MM.1S (cell line): Measurements from ENCODE around the gene CBFB.

Experiments
- DNase-seq: peaks from one replicate; pipeline ENCODE4 v3.0.0-alpha.2; 2015
- H2AFZ ChIP-seq: fragments of 300-600 bp; sonication (generic); 2 replicates; pipeline ENCODE4 v1.6.0; 2016; ENCODE audit warnings: antibody characterized with exemption, low read length
- H3F3A ChIP-seq: fragments of 300-600 bp; sonication (generic); 2 replicates; pipeline ENCODE4 v1.6.1; 2016; ENCODE audit warnings: mild to moderate bottlenecking, antibody characterized with exemption, low read length, moderate library complexity, mixed read lengths; ENCODE audit not compliant: insufficient read depth
- H3K27ac ChIP-seq: fragments of 300-600 bp; sonication (generic); 2 replicates; pipeline ENCODE4 v1.5.1; 2016; ENCODE audit warnings: mild to moderate bottlenecking, low read length
- H3K27me3 ChIP-seq: fragments of 300-600 bp; sonication (generic); replicated peaks from 2 replicates; pipeline ENCODE4 v1.6.0; 2016; ENCODE audit warnings: low read length; ENCODE audit not compliant: insufficient read depth
- H3K36me3 ChIP-seq: fragments of 300-600 bp; sonication (generic); replicated peaks from 2 replicates; pipeline ENCODE4 v1.6.1; 2016; ENCODE audit warnings: mild to moderate bottlenecking, low read length, mixed read lengths; ENCODE audit not compliant: insufficient read depth
- H3K4me1 ChIP-seq: fragments of 300-600 bp; sonication (generic); 2 replicates; pipeline ENCODE4 v1.6.1; 2016; ENCODE audit warnings: low read length, mixed read lengths
- H3K4me2 ChIP-seq: fragments of 300-600 bp; sonication (generic); 2 replicates; pipeline ENCODE4 v1.6.0; 2016; ENCODE audit warnings: low read depth, low read length
- H3K4me3 ChIP-seq: fragments of 300-600 bp; sonication (generic); 2 replicates; pipeline ENCODE4 v1.5.1; 2016; ENCODE audit warnings: low read length, mixed read lengths
- H3K79me2 ChIP-seq: fragments of 300-600 bp; sonication (generic); 2 replicates; pipeline ENCODE4 v1.6.1; 2016; ENCODE audit warnings: mixed run types, low read length, mixed read lengths
- H3K9ac ChIP-seq: fragments of 300-600 bp; sonication (generic); 2 replicates; pipeline ENCODE4 v1.6.1; 2016; ENCODE audit warnings: low read length, mixed read lengths
- H3K9me2 ChIP-seq: fragments of 300-600 bp; sonication (generic); replicated peaks from 2 replicates; pipeline ENCODE4 v1.6.1; 2016; ENCODE audit warnings: mild to moderate bottlenecking, low read length, mixed read lengths; ENCODE audit not compliant: insufficient read depth
- H3K9me3 ChIP-seq: fragments of 300-600 bp; sonication (generic); replicated peaks from 2 replicates; pipeline ENCODE4 v1.6.1; 2016; ENCODE audit warnings: mild to moderate bottlenecking, low read length, mixed read lengths; ENCODE audit not compliant: insufficient read depth
- H4K20me1 ChIP-seq: fragments of 300-600 bp; sonication (generic); 2 replicates; pipeline ENCODE4 v1.6.1; 2016; ENCODE audit warnings: mild to moderate bottlenecking, low read length, moderate library complexity, mixed read lengths; ENCODE audit not compliant: insufficient read depth
- CTCF ChIP-seq: fragments of 300-600 bp; sonication (generic); IDR thresholded peaks from 2 replicates; pipeline ENCODE4 v1.5.1; 2016; ENCODE audit warnings: antibody characterized with exemption, low read length, mixed read lengths
- EZH2 ChIP-seq: fragments of 300-600 bp; sonication (generic); optimal IDR thresholded peaks from 2 replicates; pipeline ENCODE3; 2017; ENCODE audit warnings: low read depth, mild to moderate bottlenecking, antibody characterized with exemption, low read length, mixed read lengths
- EZH2phosphoT487 ChIP-seq: fragments of 300-600 bp; sonication (generic); IDR thresholded peaks from 2 replicates; pipeline ENCODE4 v1.6.1; 2018; ENCODE audit warnings: antibody characterized with exemption, low read length

CBFB gene

GRCh38 chr16:67027046-67027445 lies 1.9 kb upstream of the CBFB start:
- H3K27me3 ChIP-seq: no peaks in the 10 kb centered on the region
- peaks cover 12% of the 10 kb centered on the region for H3K4me1 ChIP-seq
- H3K4me3 ChIP-seq: no peak overlapping the region
- H3F3A ChIP-seq: 0 out of 2 replicates have a peak, but pooled peaks cover 2% of the 10 kb centered on the region
- no peaks in the 10 kb centered on the region for H3K9me2 ChIP-seq
- H3K9me3 ChIP-seq: no peaks in the 10 kb centered on the region
- no peak overlapping the region for H3K4me2 ChIP-seq
- peaks cover 28% of the 10 kb centered on the region for H3K79me2 ChIP-seq
- no peak overlapping the region for H2AFZ ChIP-seq
- no peak for TF ChIP-seq EZH2
- no peak overlapping the region for H3K27ac ChIP-seq
- peaks cover 3% of the 10 kb centered on the region; the same call in 1 of the 2 replicates for H3K36me3 ChIP-seq
- H3K9ac ChIP-seq: no peak overlapping the region
- no peak for DNase-seq
- no peaks in the 10 kb centered on the region for H4K20me1 ChIP-seq

GRCh38 chr16:67028167-67028695 lies 718 bp upstream of the CBFB start:
- Histone ChIP-seq H3K4me1 (peaks cover 12% of the 10 kb centered on the region), H3K9me3 (no peaks in the 10 kb centered on the region), H4K20me1 (no peaks in the 10 kb centered on the region), H3K79me2 (peaks cover 40% of the 10 kb centered on the region), H3K9me2 (no peaks in the 10 kb centered on the region), H3K27me3 (no peaks in the 10 kb centered on the region), H3K4me2 (peak overlapping the region; percentile 69), H3F3A (0 out of 2 replicates have a peak, but pooled peaks cover 2% of the 10 kb centered on the region), H2AFZ (peak overlapping the region; percentile 74), H3K27ac (peak overlapping the region; percentile 72), H3K36me3 (peaks cover 5% of the 10 kb centered on the region; the same call in 1 of the 2 replicates), H3K4me3 (peak overlapping the region; percentile 61), H3K9ac (peak overlapping the region; percentile 80)
- TF ChIP-seq CTCF (no peak; the same call in 1 of the 2 replicates), EZH2phosphoT487 (no peak), EZH2 (no peak)
- DNase-seq: no peak

- H3K4me1 ChIP-seq: peaks cover 15% of the 10 kb centered on the region
- TF ChIP-seq CTCF: no peak
- TF ChIP-seq EZH2phosphoT487: no peak
- TF ChIP-seq EZH2: no peak
- peaks cover 5% of the 10 kb centered on the region; the same call in 1 of the 2 replicates for H3K36me3 ChIP-seq
- peaks cover 53% of the 10 kb centered on the region for H3K79me2 ChIP-seq
- H3K4me3 ChIP-seq: peak overlapping the region; percentile 71
- peak overlapping the region; percentile 75; the same call in 1 of the 2 replicates for H3K27ac ChIP-seq
- H3K4me2 ChIP-seq: peak overlapping the region; percentile 89
- peak; percentile 47 for DNase-seq
- peak overlapping the region; percentile 83 for H2AFZ ChIP-seq
- no peaks in the 10 kb centered on the region for H3K9me3 ChIP-seq
- H4K20me1 ChIP-seq: 0 out of 2 replicates have a peak, but pooled peaks cover 6% of the 10 kb centered on the region
- no peaks in the 10 kb centered on the region for H3K27me3 ChIP-seq
- peak overlapping the region; percentile 88 for H3K9ac ChIP-seq
- H3F3A ChIP-seq: 0 out of 2 replicates have a peak, but pooled peaks cover 2% of the 10 kb centered on the region
- H3K9me2 ChIP-seq: no peaks in the 10 kb centered on the region
These were observed 526 bp downstream of the CBFB start for GRCh38 chr16:67029254-67030096.
